Measurements from ENCODE around the gene RAB30.

RAB30 gene

GRCh38 chr11:83071567-83072349 lies at the start of gene RAB30:
RAB30 (minus strand) TSS chr11:83071897; CDS start chr11:82997316, 74,581 bp downstream.
- peak; percentile 99 for DNase-seq

- DNase-seq = no peak
Observed at GRCh38 chr11:83120327-83120726, 48.6 kb upstream of the RAB30 start.

GRCh38 chr11:83119216-83119615 lies 47.5 kb upstream of the RAB30 start:
- DNase-seq = no peak

GRCh38 chr11:83118814-83119213 lies 47.1 kb upstream of the RAB30 start:
- DNase-seq = no peak

- peak; percentile 16 for DNase-seq
Observed at GRCh38 chr11:83116015-83116641, 44.4 kb upstream of the RAB30 start.

- DNase-seq = no peak
Observed at GRCh38 chr11:83115551-83115950, 43.9 kb upstream of the RAB30 start.

GRCh38 chr11:83115026-83115425 lies 43.3 kb upstream of the RAB30 start:
- DNase-seq = no peak

- DNase-seq = no peak
Observed at GRCh38 chr11:83112886-83113285, 41.2 kb upstream of the RAB30 start.

- no peak for DNase-seq
Observed at GRCh38 chr11:83105168-83105567, 33.5 kb upstream of the RAB30 start.

- DNase-seq = no peak
Observed at GRCh38 chr11:83102834-83103233, 31.1 kb upstream of the RAB30 start.

GRCh38 chr11:83097429-83098075 lies 25.9 kb upstream of the RAB30 start:
- no peak for DNase-seq

GRCh38 chr11:83093634-83094033 lies 21.9 kb upstream of the RAB30 start:
- no peak for DNase-seq

- DNase-seq = no peak
Observed at GRCh38 chr11:83092488-83093384, 21.0 kb upstream of the RAB30 start.

GRCh38 chr11:83088965-83089364 lies 17.3 kb upstream of the RAB30 start:
- no peak for DNase-seq

GRCh38 chr11:83087035-83087434 lies 15.3 kb upstream of the RAB30 start:
- DNase-seq = no peak

GRCh38 chr11:83079820-83080219 lies 8.1 kb upstream of the RAB30 start:
- no peak for DNase-seq

GRCh38 chr11:83078269-83078668 lies 6.6 kb upstream of the RAB30 start:
- no peak for DNase-seq

GRCh38 chr11:83073884-83074283 lies 2.2 kb upstream of the RAB30 start:
- DNase-seq = no peak

GRCh38 chr11:83073258-83073657 lies 1.6 kb upstream of the RAB30 start:
- no peak for DNase-seq

- no peak for DNase-seq
Observed at GRCh38 chr11:83072350-83073242, 899 bp upstream of the RAB30 start.

GRCh38 chr11:83070731-83071566 lies 748 bp downstream of the RAB30 start:
- DNase-seq = no peak

All from suppressor macrophage treated with lipopolysaccharide for 4 hours (primary cell).